ENCODE measurements around the gene JPH3.

- no peak for TF ChIP-seq ZNF274 (IDR thresholded peaks at IDR 0.05; ENCODE audit: low read depth, low read length)
- TF ChIP-seq SUZ12 (IDR thresholded peaks at IDR 0.05; ENCODE audit: extremely low read depth, insufficient read depth, insufficient read length) = no peak
These were observed 20.5 kb downstream of the JPH3 start for GRCh38 chr16:87622756-87623319.
